Type B pancreatic cell (in vitro differentiated cells): Measurements from ENCODE around the gene NDUFA6. TPM values are rescaled to one million over a fixed set of nuclear protein-coding genes. Genes with fewer than 3 reads are reported as not detected.
"Not testable (repeated sequence)": the region's sequence is repeated elsewhere in the genome, so short reads cannot be mapped to it uniquely, and the experiment has no call there.

Experiments
- DNase-seq: peaks from one replicate; pipeline ENCODE4 v3.0.0; 2021; ENCODE audit warnings: mixed read lengths; ENCODE audit not compliant: unreplicated experiment; ENCODE audit errors: extremely low spot score
- H3K27ac Mint-ChIP-seq: 2 replicates; pipeline ENCODE4 v1.8.0; 2021; ENCODE audit warnings: mild to moderate bottlenecking, mixed read lengths
- H3K27me3 Mint-ChIP-seq: 2 replicates; pipeline ENCODE4 v1.8.0; 2021; ENCODE audit warnings: mixed read lengths
- H3K36me3 Mint-ChIP-seq: 2 replicates; pipeline ENCODE4 v1.8.0; 2021; ENCODE audit warnings: mixed read lengths
- H3K4me1 Mint-ChIP-seq: one replicate; pipeline ENCODE4 v1.8.0; 2021; ENCODE audit warnings: mixed read lengths; ENCODE audit not compliant: unreplicated experiment
- H3K4me3 Mint-ChIP-seq: 2 replicates; pipeline ENCODE4 v1.8.0; 2021; ENCODE audit warnings: mild to moderate bottlenecking, mixed read lengths
- H3K9me3 Mint-ChIP-seq: 2 replicates; pipeline ENCODE4 v1.8.0; 2021; ENCODE audit warnings: mixed read lengths
- CTCF ChIP-seq: fragments of 200-600 bp; sonication (generic); conservative IDR thresholded peaks from 2 replicates; pipeline ENCODE4 v1.5.0; 2021; ENCODE audit warnings: antibody characterized with exemption, mild to moderate bottlenecking
- total RNA-seq: library from RNA; stranded (reverse); gene quantifications from 2 replicates; pipeline ENCODE4 v1.2.1, GENCODE V29; 2021; ENCODE audit warnings: low replicate concordance

NDUFA6 gene
- total RNA-seq, 1 donor from 2014 or later: 93.9 TPM

DNA sequence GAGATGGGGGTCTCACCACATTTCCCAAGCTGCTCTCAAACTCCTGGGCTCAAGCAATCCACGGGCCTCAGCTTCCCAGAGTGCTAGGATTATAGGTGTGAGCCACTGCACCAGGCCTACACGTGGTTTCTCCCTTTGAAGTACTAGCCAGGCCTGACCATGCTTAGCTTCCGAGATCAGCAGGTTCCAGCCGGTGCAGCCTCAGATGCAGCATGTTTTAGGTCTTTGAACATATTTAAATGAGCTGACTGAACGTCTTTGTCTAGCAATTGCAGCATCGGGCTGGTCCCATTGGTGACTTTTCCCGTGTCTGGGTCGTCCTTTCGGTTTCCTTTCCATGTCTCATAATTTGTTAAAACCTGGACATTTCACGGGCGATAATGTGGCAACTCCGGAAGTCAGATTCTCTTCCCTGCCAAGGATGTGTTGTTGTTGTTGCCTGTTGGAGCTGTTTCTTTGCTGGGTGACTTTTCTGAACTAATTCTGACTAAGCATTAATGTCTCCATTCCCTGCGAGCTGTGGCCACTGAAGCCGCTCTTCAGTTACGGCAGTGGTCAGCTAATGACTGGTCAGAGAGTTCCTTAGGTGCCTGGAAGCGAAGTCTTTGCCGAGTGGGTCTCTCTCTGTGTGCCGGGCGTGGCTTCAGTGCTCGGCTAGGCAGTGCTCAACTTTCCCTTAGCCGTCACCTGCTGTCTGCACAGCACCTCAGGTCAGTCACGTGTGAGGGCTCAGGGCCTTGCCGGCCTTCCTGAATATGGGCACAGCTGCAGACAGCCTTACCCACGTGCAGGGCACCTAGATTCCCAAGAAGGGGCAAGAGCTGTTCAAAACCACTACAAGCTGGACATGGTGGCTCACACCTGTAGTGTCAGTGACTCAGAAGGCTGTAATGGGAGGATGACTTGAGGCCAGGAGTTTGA, 43.8 kb upstream of the NDUFA6 start:
- Mint-ChIP-seq H3K27me3 (no peaks in the 10 kb centered on the region), H3K36me3 (no peaks in the 10 kb centered on the region), H3K27ac (no peak overlapping the region), H3K9me3 (no peaks in the 10 kb centered on the region), H3K4me3 (no peak overlapping the region), H3K4me1 (no peaks in the 10 kb centered on the region)
- no peak for TF ChIP-seq CTCF
- no peak for DNase-seq

- Mint-ChIP-seq H3K4me3 (no peak overlapping the region), H3K36me3 (no peaks in the 10 kb centered on the region), H3K27ac (no peak overlapping the region), H3K9me3 (no peaks in the 10 kb centered on the region), H3K4me1 (no peaks in the 10 kb centered on the region), H3K27me3 (no peaks in the 10 kb centered on the region)
- no peak for DNase-seq
- no peak for TF ChIP-seq CTCF
Observed at GRCh38 chr22:42132457-42132856, 41.9 kb upstream of the NDUFA6 start.

- H3K4me3 Mint-ChIP-seq: no peak overlapping the region
- H3K9me3 Mint-ChIP-seq: no peaks in the 10 kb centered on the region
- TF ChIP-seq CTCF: no peak
- no peaks in the 10 kb centered on the region for H3K27me3 Mint-ChIP-seq
- no peaks in the 10 kb centered on the region for H3K36me3 Mint-ChIP-seq
- H3K27ac Mint-ChIP-seq: no peak overlapping the region
- no peak for DNase-seq
- H3K4me1 Mint-ChIP-seq: no peaks in the 10 kb centered on the region
Observed at GRCh38 chr22:42131562-42131961, 41.0 kb upstream of the NDUFA6 start.

- H3K36me3 Mint-ChIP-seq, H3K4me3 Mint-ChIP-seq, H3K27me3 Mint-ChIP-seq, H3K4me1 Mint-ChIP-seq, H3K27ac Mint-ChIP-seq, H3K9me3 Mint-ChIP-seq, DNase-seq: not testable (repeated sequence)
Observed at GRCh38 chr22:42130639-42131431, 40.3 kb upstream of the NDUFA6 start, which contains the start of gene CYP2D6. Gene CYP2D6, minus strand, starts transcription at chr22:42130810. Its CDS starts 19 bp downstream, at chr22:42130791.

GRCh38 chr22:42130182-42130581, 39.6 kb upstream of the NDUFA6 start:
- not testable (repeated sequence) for DNase-seq, H3K27ac Mint-ChIP-seq, H3K4me1 Mint-ChIP-seq, H3K27me3 Mint-ChIP-seq, H3K9me3 Mint-ChIP-seq, H3K36me3 Mint-ChIP-seq, H3K4me3 Mint-ChIP-seq

- DNase-seq, H3K27me3 Mint-ChIP-seq, H3K4me3 Mint-ChIP-seq, H3K9me3 Mint-ChIP-seq, H3K36me3 Mint-ChIP-seq, H3K4me1 Mint-ChIP-seq, H3K27ac Mint-ChIP-seq: not testable (repeated sequence)
Observed at GRCh38 chr22:42128776-42129694, 38.5 kb upstream of the NDUFA6 start.

- not testable (repeated sequence) for H3K27me3 Mint-ChIP-seq, H3K27ac Mint-ChIP-seq, H3K4me1 Mint-ChIP-seq, H3K4me3 Mint-ChIP-seq, H3K9me3 Mint-ChIP-seq, DNase-seq, H3K36me3 Mint-ChIP-seq
Observed at GRCh38 chr22:42128007-42128406, 37.4 kb upstream of the NDUFA6 start.
